Activated T-cell treated with anti-CD3 and anti-CD28 coated beads, Interleukin-2, amount 50 U/mL, for 72 hours (primary cell): Measurements from ENCODE around the gene PHF13. TPM values are rescaled to one million over a fixed set of nuclear protein-coding genes. Genes with fewer than 3 reads are reported as not detected.
A peak's percentile ranks its signal among the peaks of the same experiment; 100 is the strongest.

Experiments
- ATAC-seq, 2 donors: fragments of 150-1000 bp; cut with Tn5 transposase; replicated peaks in 1 of 2; 2 replicates each; pipeline ENCODE4 v1.10.0; 2021; ENCODE audit warnings: moderate library complexity in 2 of 2, mild to moderate bottlenecking in 1 of 2
- DNase-seq, 2 donors: peaks; one replicate each; pipeline ENCODE4 v3.0.0; 2021 to 2022; ENCODE audit warnings: mixed read lengths in 1 of 2
- H3K27ac Mint-ChIP-seq: one replicate; pipeline ENCODE4 v1.8.0; 2022; ENCODE audit warnings: mild to moderate bottlenecking, moderate library complexity, mixed read lengths
- H3K27me3 Mint-ChIP-seq: one replicate; pipeline ENCODE4 v1.8.0; 2022; ENCODE audit warnings: low read depth, mixed read lengths
- H3K36me3 Mint-ChIP-seq, 2 donors: one replicate each; pipeline ENCODE4 v1.8.0; 2022; ENCODE audit warnings: mixed read lengths in 2 of 2, mild to moderate bottlenecking in 1 of 2; ENCODE audit not compliant: insufficient read depth in 2 of 2
- H3K4me1 Mint-ChIP-seq: one replicate; pipeline ENCODE4 v1.8.0; 2022; ENCODE audit warnings: low read depth, mixed read lengths
- H3K4me3 Mint-ChIP-seq, 2 donors: one replicate each; pipeline ENCODE4 v1.8.0; 2022; ENCODE audit warnings: mild to moderate bottlenecking in 2 of 2, mixed read lengths in 2 of 2, moderate library complexity in 2 of 2
- H3K9me3 Mint-ChIP-seq, 2 donors: one replicate each; pipeline ENCODE4 v1.8.0; 2022; ENCODE audit warnings: mixed read lengths in 2 of 2
- total RNA-seq, 2 donors: library from RNA; stranded (reverse); gene quantifications; one replicate each; pipeline ENCODE4 v1.2.3, GENCODE V29; 2022

Gene PHF13
- total RNA-seq = 10 to 100 TPM; 16.5 to 19.3 TPM

DNA sequence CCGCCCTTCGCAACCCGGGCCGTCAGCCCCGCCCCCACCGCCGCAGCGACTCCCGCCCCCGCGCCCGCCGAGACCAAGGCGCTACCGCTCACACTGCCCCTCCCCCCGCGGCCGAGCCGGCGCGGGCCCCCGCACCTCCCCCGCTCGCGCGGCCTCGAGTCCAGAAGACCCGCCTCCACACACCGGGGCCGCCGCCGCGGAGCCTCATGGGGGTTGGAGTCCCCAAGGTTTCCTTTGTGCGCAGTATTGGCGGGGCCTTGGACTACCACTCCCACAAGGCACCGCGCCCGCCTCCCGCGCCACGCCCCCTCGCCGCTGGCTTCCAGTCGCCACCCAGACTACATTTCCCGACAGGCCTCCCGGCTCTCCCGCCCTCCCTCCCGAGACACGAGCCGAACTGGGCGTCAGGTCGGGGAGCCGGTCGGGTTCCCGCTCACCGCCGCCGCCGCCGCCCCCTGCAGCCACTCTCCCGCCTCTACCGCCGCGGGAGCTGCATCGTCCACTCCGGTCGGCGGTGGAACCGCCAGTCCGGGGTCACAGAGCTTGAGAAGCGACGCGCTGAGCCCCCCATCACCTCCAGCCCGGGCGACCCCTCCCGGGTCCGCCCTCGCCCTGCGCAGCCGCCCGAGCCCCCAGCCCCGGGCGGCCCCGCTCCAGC is at the start of gene PHF13:
TSS of gene PHF13 (plus strand) at position 371 of the 658 bp plus-strand sequence. CDS start 336 bp downstream, outside the sequence.
- Mint-ChIP-seq H3K4me1 (peaks cover 25% of the 10 kb centered on the region), H3K27me3 (no peaks in the 10 kb centered on the region), H3K4me3 (peak within 1 kb of the TSS; percentile 87 to 94), H3K9me3 (no peaks in the 10 kb centered on the region), H3K36me3 (peaks cover 5 to 9% of the 10 kb centered on the region in 2 donors), H3K27ac (peak within 1 kb of the TSS; percentile 83)
- DNase-seq (peak; percentile 100), ATAC-seq (peak; percentile 96 to 97)

DNA sequence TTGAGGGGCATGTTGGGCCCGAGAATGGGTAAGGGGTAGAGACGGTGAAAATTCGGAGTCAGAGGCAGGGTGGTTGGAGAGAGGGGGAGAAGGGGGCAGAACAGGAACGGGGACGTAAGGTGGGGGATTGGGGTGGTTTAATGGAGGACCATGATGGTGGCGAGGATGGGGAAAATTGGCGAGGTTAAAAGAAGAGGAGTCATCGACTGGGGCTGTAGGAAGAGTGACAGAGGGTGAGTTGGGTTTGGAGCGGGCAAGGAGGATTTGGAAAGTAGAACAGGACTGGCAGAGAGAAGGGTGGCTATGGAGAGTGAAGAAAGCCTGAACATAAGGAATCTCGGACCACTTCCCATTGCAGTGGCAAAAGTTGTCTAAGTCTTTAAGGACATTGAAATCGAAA is 44.5 kb upstream of the PHF13 start:
- Mint-ChIP-seq H3K4me3 (no peak overlapping the region), H3K36me3 (no peaks in the 10 kb centered on the region), H3K9me3 (peaks cover 2 to 3% of the 10 kb centered on the region in 2 donors), H3K27me3 (no peaks in the 10 kb centered on the region), H3K27ac (no peak overlapping the region), H3K4me1 (peaks cover 7% of the 10 kb centered on the region)
- DNase-seq = no peak
- no peak for ATAC-seq

DNA sequence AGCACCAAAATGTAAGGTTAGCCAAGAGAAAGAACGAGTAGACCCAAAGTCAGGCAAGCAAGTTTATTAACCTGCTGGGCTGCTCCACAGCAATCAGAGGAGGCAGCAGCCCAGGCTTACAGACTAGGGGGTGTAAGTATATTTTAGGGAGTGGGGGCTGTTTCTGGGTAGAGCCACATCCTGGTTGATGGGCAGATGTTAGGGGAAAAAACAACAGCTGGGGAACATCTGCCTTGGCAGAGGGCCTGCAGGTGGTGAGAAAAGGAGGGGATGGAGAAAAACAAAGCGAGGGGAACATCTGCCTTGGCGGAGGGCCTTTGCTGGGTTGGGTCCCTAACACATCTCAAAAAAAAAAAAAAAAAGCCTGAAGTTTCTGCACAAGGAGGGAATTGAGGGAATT is 43.4 kb upstream of the PHF13 start:
- Mint-ChIP-seq H3K27me3 (no peaks in the 10 kb centered on the region), H3K27ac (no peak overlapping the region), H3K4me1 (peaks cover 7% of the 10 kb centered on the region), H3K36me3 (no peaks in the 10 kb centered on the region), H3K4me3 (no peak overlapping the region), H3K9me3 (peaks cover 2 to 3% of the 10 kb centered on the region in 2 donors)
- ATAC-seq (no peak), DNase-seq (no peak)

DNA sequence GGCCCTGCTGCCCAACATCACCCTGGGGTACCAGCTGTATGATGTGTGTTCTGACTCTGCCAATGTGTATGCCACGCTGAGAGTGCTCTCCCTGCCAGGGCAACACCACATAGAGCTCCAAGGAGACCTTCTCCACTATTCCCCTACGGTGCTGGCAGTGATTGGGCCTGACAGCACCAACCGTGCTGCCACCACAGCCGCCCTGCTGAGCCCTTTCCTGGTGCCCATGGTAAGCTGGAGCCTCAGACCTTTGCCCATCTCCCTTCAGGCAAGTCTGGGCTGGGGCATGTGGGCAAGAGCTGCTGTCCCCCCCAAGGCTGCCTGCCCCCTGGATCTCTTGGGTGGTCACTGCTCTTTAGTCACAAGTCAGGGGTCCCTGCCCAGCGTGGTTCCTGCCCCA is 42.5 kb upstream of the PHF13 start:
- peaks cover 2 to 3% of the 10 kb centered on the region in 2 donors for H3K9me3 Mint-ChIP-seq
- DNase-seq (no peak), ATAC-seq (no peak)
- no peak overlapping the region for H3K27ac Mint-ChIP-seq
- H3K36me3 Mint-ChIP-seq = no peaks in the 10 kb centered on the region
- H3K4me1 Mint-ChIP-seq = peaks cover 7% of the 10 kb centered on the region
- H3K27me3 Mint-ChIP-seq = no peaks in the 10 kb centered on the region
- no peak overlapping the region for H3K4me3 Mint-ChIP-seq

DNA sequence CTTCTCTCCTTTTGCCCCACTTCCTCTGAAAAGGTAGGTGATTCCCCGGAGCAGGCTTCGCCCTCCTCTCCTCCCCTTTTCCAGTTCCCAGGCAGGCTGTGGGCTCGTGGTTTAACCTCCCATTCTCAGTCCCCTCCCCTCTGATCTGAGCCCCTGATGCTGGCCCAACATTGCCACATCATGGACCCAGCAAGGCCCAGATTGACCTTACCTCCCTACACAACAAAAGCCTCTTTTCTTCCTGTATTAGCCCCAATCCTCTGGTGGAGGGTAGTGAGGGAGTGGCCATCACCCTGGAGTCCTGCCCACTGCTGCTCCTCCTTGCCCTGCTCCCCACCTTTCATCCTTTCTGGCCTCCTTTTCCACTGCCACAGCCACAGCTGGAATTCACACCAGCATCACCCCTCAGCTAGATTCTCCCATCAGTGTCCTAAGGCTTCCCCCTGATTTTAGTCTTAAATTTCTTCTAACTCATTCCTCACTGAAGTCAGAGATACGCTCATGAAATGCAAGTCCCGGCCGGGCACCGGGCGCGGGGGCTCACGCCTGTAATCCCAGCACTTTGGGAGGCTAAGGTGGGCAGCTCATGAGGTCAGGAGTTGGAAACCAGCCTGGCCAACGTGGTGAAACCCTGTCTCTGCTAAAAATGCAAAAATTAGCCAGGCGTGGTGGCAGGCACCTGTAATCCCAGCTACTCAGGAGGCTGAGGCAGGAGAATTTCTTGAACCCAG is 40.7 kb upstream of the PHF13 start:
- ATAC-seq (no peak), DNase-seq (no peak)
- Mint-ChIP-seq H3K9me3 (peaks cover 2 to 3% of the 10 kb centered on the region in 2 donors), H3K4me3 (no peak overlapping the region), H3K27me3 (no peaks in the 10 kb centered on the region), H3K36me3 (no peaks in the 10 kb centered on the region), H3K27ac (no peak overlapping the region), H3K4me1 (peaks cover 7% of the 10 kb centered on the region)

DNA sequence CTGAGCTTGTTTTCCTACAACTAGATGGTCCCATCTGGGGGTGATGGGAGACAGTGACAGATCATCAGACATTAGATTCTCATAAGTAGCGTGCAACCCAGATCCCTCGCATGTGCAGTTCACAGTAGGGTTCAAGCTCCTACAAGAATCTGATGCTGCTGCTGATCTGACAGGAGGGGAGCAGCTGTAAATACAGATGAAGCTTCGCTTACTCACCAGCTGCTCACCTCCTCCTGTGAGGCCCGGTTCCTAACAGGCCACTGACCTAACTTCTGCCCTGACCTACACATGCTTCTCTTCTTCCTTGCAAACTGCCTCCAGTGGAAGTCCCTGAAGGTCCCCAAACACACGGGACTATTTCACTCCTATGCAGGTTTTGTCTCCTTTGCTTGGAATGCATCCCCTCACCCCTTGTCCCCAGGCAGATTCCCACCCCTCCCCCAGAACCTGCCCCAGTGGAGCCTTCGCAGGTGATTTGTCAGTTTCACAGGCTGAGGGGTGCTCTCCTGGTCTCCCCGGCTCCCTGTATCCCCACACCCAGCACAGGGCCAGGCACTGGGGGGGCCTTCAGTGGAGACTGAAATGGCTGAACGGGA is 39.4 kb upstream of the PHF13 start:
- no peaks in the 10 kb centered on the region for H3K27me3 Mint-ChIP-seq
- no peak for DNase-seq
- peaks cover 12% of the 10 kb centered on the region for H3K4me1 Mint-ChIP-seq
- no peak overlapping the region for H3K27ac Mint-ChIP-seq
- no peak overlapping the region for H3K4me3 Mint-ChIP-seq
- peaks cover 2 to 3% of the 10 kb centered on the region in 2 donors for H3K9me3 Mint-ChIP-seq
- no peaks in the 10 kb centered on the region for H3K36me3 Mint-ChIP-seq
- ATAC-seq = no peak

DNA sequence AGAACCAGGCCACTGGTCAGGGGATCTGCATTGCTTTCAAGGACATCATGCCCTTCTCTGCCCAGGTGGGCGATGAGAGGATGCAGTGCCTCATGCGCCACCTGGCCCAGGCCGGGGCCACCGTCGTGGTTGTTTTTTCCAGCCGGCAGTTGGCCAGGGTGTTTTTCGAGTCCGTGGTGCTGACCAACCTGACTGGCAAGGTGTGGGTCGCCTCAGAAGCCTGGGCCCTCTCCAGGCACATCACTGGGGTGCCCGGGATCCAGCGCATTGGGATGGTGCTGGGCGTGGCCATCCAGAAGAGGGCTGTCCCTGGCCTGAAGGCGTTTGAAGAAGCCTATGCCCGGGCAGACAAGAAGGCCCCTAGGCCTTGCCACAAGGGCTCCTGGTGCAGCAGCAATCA is 38.7 kb upstream of the PHF13 start:
- H3K4me3 Mint-ChIP-seq = no peak overlapping the region
- no peak overlapping the region for H3K27ac Mint-ChIP-seq
- H3K36me3 Mint-ChIP-seq = no peaks in the 10 kb centered on the region
- H3K4me1 Mint-ChIP-seq = peaks cover 18% of the 10 kb centered on the region
- H3K27me3 Mint-ChIP-seq = no peaks in the 10 kb centered on the region
- ATAC-seq (no peak), DNase-seq (no peak)
- peaks cover 2 to 3% of the 10 kb centered on the region in 2 donors for H3K9me3 Mint-ChIP-seq

DNA sequence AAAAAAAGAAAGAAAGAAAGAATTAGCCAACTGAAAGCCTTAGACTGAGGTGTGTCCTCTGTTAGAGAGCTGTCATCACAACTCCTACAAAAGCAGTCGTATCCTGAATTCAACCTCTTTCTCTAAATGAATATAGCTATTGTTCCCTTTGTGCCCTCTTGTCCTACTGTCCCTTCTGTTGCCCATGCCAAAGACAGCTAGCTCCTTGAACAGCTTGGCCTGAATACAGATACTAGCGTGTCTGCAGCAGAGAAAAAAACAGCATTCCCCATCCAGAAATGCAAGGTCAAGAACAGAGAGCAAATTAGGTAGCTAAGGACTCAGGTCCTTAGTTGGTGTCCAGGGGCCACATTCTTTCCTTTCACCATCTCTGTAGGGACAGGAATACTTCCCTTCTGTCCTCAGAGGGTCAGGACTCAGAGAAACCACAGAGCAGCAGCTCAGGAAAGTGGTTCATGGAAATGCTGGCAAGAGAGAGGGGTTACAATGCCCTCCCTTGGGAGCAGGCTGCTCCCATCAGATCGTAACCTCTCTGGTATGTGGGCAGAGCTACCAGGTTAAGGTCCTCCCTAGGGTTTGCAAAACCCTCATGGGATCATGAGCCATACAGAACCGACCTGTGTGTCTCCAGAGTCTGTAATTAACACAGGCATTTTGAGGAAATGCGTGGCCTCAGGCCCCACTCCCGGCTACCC is 35.6 kb upstream of the PHF13 start:
- DNase-seq (no peak), ATAC-seq (no peak)
- peaks cover 35% of the 10 kb centered on the region for H3K4me1 Mint-ChIP-seq
- H3K9me3 Mint-ChIP-seq = no peaks in the 10 kb centered on the region
- no peak overlapping the region for H3K4me3 Mint-ChIP-seq
- H3K27ac Mint-ChIP-seq = no peak overlapping the region
- H3K27me3 Mint-ChIP-seq = no peaks in the 10 kb centered on the region
- peaks cover 0 to 1% of the 10 kb centered on the region in 2 donors for H3K36me3 Mint-ChIP-seq

DNA sequence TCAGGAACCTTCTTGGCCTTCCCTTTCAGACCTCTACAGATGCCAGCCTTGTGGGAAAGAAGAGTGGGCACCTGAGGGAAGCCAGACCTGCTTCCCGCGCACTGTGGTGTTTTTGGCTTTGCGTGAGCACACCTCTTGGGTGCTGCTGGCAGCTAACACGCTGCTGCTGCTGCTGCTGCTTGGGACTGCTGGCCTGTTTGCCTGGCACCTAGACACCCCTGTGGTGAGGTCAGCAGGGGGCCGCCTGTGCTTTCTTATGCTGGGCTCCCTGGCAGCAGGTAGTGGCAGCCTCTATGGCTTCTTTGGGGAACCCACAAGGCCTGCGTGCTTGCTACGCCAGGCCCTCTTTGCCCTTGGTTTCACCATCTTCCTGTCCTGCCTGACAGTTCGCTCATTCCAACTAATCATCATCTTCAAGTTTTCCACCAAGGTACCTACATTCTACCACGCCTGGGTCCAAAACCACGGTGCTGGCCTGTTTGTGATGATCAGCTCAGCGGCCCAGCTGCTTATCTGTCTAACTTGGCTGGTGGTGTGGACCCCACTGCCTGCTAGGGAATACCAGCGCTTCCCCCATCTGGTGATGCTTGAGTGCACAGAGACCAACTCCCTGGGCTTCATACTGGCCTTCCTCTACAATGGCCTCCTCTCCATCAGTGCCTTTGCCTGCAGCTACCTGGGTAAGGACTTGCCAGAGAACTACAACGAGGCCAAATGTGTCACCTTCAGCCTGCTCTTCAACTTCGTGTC is 34.7 kb upstream of the PHF13 start:
- peak overlapping the region; percentile 96 to 98 for H3K4me3 Mint-ChIP-seq
- ATAC-seq = no peak
- no peaks in the 10 kb centered on the region for H3K9me3 Mint-ChIP-seq
- peaks cover 34% of the 10 kb centered on the region for H3K4me1 Mint-ChIP-seq
- no peak for DNase-seq
- H3K27ac Mint-ChIP-seq = no peak overlapping the region
- H3K27me3 Mint-ChIP-seq = no peaks in the 10 kb centered on the region
- H3K36me3 Mint-ChIP-seq = peaks cover 0 to 1% of the 10 kb centered on the region in 2 donors

DNA sequence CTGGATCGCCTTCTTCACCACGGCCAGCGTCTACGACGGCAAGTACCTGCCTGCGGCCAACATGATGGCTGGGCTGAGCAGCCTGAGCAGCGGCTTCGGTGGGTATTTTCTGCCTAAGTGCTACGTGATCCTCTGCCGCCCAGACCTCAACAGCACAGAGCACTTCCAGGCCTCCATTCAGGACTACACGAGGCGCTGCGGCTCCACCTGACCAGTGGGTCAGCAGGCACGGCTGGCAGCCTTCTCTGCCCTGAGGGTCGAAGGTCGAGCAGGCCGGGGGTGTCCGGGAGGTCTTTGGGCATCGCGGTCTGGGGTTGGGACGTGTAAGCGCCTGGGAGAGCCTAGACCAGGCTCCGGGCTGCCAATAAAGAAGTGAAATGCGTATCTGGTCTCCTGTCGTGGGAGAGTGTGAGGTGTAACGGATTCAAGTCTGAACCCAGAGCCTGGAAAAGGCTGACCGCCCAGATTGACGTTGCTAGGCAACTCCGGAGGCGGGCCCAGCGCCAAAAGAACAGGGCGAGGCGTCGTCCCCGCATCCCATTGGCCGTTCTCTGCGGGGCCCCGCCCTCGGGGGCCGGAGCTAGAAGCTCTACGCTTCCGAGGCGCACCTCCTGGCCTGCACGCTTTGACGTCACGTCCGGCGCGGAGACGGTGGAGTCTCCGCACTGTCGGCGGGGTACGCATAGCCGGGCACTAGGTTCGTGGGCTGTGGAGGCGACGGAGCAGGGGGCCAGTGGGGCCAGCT is 34.0 kb upstream of the PHF13 start, which contains the start of gene ZBTB48:
TSS of gene ZBTB48 (plus strand) at position 621 of the 745 bp plus-strand sequence. CDS start 616 bp downstream, outside the sequence.
- DNase-seq (peak; percentile 98 to 99), ATAC-seq (peak; percentile 99)
- H3K9me3 Mint-ChIP-seq = no peaks in the 10 kb centered on the region
- peak within 1 kb of the TSS; percentile 96 to 98 for H3K4me3 Mint-ChIP-seq
- peaks cover 0 to 1% of the 10 kb centered on the region in 2 donors for H3K36me3 Mint-ChIP-seq
- H3K27ac Mint-ChIP-seq = peak within 1 kb of the TSS; percentile 92
- H3K27me3 Mint-ChIP-seq = no peaks in the 10 kb centered on the region
- H3K4me1 Mint-ChIP-seq = peaks cover 38% of the 10 kb centered on the region

DNA sequence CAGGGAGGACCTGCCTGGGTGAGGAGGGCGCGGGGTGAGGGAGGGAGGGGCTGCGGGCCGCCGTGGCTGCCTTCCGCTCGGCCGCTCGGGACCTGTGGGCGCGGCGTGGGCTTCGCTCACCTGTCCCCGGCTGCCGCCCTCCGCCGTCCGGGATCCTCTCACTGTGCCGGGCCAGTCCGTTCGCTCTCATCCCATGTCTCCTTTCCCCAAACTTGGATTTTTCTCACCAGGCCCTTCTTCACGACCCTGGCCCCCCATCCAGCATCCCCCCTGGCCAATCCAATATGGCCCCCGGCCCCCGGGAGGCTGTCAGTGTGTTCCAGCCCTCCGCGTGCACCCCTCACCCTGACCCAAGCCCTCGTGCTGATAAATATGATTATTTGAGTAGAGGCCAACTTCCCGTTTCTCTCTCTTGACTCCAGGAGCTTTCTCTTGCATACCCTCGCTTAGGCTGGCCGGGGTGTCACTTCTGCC is 33.4 kb upstream of the PHF13 start:
- no peaks in the 10 kb centered on the region for H3K9me3 Mint-ChIP-seq
- H3K36me3 Mint-ChIP-seq = peaks cover 0 to 1% of the 10 kb centered on the region in 2 donors
- peaks cover 44% of the 10 kb centered on the region for H3K4me1 Mint-ChIP-seq
- no peak for DNase-seq
- peak overlapping the region; percentile 96 to 98 for H3K4me3 Mint-ChIP-seq
- no peaks in the 10 kb centered on the region for H3K27me3 Mint-ChIP-seq
- ATAC-seq = no peak
- peak overlapping the region; percentile 92 for H3K27ac Mint-ChIP-seq
